Gastrocnemius medialis (tissue), 4 donors: ENCODE results near the gene MLPH.

ENCODE experiments used
- CTCF ChIP-seq, 5 experiments: fragments of 450-650 bp in 3 of 5; fragments of 200-600 bp in 2 of 5; sonication (generic) in 2 of 5; IDR thresholded peaks in 4 of 5; conservative IDR thresholded peaks in 1 of 5; 1 replicate in 4 of 5; 2 replicates in 1 of 5; pipeline ENCODE4 v1.5.1; 2016 to 2019; ENCODE audit warnings: antibody characterized with exemption in 5 of 5, mild to moderate bottlenecking in 3 of 5, moderate library complexity in 3 of 5
- POLR2A ChIP-seq, 2 donors: fragments of 450-650 bp; IDR thresholded peaks; one replicate each; pipeline ENCODE4 v1.6.1; 2017; ENCODE audit warnings: antibody characterized with exemption in 2 of 2, mild to moderate bottlenecking in 2 of 2, moderate library complexity in 2 of 2

GRCh38 chr2:237596520-237597195, 109.6 kb downstream of the MLPH start:
- TF ChIP-seq POLR2A (IDR thresholded peaks at IDR 0.05): no peak
- no peak for TF ChIP-seq CTCF (IDR thresholded peaks at IDR 0.05 in 4 of 5, conservative IDR thresholded peaks at IDR 0.05 in 1 of 5)
